Stimulated activated CD4-positive, alpha-beta T cell treated with anti-CD3 and anti-CD28 coated beads, Interleukin-15, amount 100 ng/mL, for 48 hours (primary cell): ENCODE data around the gene SLC8B1.

Source experiments
- DNase-seq, 2 donors: peaks; one replicate each; pipeline ENCODE4 v3.0.0-alpha.2; 2020; ENCODE audit warnings: low read depth in 2 of 2

SLC8B1 gene

DNA sequence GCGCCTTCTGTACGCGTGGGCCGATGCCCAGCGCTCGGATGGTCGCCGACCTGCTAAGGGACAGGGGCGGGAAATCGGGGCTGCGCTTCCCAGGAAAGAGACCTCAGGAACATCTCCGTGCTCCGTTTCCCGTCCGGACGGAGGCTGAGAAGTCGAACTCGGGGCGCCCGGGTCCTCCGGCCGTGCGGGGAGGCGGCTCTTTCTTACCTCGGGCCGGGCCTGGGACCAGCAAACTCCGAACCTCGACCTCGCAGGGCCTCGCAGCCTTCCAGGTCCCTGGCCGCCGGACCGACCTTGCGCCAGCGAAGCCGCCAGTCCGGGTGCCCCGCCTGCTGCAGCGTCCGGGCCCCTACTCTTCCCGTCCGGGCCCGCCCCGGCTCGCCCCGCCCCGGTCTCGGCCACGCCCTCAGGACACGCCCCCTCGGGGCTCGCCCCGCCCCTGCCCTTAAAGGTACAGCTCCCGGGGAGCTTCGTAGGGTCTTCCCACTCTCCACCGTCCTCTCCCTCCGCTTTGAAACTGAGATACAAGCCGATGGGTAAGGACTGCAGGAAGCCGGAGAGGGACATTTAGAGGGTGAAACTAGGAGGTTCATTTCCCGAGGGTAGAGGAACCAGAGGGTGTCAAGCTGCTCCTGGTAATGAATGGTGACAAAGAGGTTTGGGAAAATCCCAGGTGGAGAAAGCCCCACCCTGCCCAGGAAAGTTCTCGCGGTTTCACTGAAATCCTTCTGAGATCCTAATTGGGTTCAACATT is at the start of gene SLC8B1:
Gene SLC8B1, minus strand, starts transcription at position 324 of the 754 bp plus-strand sequence. CDS start 2,231 bp downstream, outside the sequence.
- DNase-seq, result peak; percentile 66 to 85

DNA sequence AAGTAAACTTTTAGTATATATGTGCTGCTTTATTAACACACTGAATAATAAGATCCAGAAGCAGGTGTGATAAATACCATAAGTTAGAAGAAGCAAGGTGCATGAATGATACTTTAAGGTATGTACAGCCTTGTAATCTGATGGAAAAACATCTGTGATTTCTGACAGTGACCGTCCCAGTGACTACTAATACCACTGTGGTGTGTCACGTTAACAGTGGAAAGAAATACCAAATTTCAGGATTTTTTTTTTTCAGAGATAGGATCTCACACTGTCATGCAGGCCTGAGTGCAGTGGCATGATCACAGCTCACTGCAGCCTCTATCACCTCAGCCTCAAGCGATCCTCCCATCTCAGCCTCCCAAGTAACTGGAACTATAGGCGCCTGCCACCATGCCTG is 47.3 kb upstream of the SLC8B1 start:
- DNase-seq, result no peak

DNA sequence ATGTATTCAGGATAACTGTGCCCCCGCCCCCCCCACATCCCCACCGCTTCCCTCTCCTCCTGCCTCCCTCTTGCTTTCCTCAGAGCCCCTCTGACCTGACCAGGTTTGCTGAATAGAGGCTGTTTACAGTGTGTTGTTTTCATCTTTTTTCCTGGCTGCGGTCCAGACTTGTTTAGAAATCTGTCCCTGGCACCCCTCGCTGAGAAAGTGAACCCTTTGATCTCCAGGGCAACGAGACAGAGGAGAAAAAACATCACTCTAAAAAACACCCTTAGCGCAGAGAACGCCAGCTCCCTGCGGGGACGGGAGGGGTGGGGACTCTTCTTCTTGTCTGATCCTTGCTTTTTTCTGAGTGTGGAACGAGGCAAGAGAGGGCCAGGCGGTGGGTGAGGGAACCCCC is 46.3 kb upstream of the SLC8B1 start:
- no peak for DNase-seq

DNA sequence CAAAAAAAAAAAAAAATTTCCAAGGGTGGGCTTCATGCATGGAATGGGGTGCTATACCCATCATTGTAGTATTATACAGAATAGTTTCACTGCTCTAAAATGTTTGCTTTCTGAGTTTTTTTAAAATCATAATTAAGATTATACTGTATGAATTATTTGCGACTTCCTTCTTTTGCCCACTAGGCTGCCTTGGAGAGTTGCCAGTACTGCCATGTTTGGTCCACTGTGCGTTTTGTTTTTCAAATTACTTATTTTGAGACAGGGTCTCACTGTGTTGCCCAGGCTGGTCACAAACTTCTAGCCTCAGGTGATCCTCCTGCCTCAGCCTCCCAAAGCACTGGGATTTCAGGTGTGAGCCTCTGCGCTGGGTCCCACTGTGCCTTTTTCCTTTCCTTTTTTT is 43.4 kb upstream of the SLC8B1 start:
- DNase-seq, result no peak

DNA sequence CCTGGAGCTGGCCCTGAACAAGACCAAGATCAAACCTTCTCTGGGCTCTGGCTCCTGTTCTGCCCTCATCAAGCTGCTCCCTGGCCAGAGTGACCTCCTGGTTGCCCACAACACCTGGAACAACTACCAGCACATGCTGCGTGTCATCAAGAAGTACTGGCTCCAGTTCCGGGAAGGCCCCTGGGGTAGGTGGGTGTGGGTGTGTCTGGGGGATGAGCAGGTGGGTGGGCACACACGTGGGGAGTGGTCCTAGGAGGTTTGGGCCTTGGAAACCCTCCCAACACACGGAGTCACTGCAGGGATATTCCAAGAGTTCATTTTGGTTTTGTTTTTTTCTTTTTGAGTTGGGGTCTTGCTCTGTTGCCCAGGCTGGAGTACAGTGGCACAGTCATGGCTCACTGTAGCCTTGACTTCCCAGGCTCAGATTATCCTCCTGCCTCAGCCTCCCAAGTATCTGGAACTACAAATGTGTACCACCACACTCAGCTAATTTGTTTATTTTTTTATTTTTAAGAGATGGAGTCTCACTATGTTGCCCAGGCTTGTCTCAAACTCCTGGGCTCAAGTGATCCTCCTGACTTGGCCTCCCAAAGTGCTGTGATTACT is 40.0 kb upstream of the SLC8B1 start:
- no peak for DNase-seq

DNA sequence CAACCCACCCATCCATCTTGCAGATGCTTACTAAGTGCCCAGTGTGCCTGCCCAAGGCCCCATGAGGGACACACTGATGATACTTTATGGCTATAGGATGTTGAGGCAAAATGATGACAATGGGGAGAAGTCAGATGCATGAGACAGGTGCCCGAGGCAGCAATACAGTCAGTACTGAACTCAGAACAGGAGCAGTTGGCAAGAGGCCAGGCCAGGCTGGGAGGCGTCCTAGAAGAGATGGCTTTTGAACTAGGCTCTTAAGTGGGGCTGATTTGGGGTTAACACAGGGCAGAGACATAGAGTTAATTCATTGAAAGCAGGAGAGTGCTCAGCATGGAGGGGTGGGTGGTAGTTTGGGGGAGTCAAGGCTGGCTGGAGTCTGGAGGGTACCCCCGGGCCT is 39.1 kb upstream of the SLC8B1 start:
- DNase-seq, result no peak

DNA sequence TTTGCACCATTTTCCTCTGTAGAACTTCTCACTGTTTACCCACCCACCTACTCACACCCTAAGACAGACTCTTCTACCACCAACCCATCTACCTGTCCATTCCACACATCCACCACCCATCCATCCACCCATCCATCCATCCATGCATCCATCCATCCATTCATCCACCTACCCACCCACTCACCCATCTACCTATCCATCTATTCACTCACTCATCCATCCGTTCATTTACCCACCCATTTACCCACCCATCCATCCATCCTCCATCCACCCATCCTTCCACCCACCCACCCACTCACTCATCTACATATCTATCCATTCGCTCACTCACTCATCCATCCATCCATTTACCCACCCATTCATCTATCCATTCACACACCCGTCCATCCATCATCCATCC is 38.5 kb upstream of the SLC8B1 start:
- no peak for DNase-seq

DNA sequence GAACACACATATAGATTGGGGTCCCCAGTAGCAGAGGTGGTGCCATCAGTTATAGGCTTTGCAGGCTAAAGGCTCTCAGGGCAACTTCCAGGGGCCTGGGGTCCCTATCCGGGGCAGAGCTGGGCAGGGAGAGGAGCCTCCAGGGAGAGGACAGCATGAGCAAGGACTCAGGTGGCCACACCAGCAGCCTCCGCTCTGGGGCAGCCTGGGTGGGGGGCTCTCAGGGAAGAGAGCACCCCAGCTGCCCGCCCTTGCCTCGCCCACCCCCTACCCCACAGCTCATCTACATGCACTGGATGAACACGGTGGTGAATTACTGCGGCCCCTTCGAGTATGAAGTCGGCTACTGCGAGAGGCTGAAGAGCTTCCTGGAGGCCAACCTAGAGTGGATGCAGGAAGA is 37.5 kb upstream of the SLC8B1 start:
- no peak for DNase-seq

DNA sequence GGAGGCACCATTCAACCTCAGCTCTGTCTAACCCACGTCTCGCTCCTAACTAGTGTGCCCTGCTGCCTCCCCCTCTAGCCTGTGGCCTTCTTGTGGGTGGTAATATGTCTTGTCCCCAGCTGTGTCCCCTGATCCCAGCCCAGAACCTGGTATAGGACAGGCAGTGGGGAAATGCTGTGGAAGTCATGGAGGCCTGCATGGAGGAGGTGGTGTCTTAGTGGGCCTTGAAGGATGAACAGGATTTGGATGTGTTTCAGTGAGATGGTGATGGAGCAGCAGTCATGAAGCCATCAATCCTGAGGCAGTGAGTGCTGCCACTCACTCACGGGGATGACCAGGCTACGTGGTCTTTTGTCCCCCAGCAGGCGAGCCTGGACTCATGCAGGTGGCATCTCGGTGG is 36.9 kb upstream of the SLC8B1 start:
- DNase-seq, result no peak

DNA sequence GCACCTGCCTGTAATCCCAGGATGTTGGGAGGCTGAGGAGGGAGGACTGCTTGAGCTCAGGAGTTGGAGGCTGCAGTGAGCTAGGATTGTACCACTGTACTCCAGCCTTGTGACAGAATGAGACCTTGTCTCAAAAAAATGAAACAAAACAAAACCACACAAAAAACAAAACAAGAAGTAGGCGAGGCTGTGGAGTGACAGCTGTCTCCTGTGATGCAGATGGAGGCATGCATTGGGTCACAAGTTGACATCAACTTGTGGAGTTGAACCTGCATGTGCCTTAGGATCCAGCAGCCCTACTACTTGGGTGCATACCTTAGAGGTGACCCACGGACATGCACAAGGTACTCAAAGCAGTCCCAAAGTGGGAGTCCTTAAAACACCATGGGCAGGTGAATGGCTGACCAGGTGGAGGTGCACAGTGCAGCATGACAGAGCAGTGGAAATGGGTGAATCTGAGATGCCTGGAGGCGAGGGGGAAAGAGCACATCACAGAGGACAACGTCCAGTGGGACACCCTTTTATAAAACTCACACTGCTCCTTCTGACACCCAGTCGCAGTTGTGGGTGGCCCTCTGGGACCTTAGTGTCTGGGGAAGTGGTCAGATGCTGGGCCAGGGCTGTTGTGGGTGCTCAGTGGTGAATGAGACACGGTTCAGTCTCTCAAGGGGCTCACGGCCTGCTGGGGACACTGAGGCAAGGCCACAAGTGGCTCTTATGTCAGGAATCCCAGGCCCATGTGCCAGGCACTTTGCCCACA is 36.2 kb upstream of the SLC8B1 start:
- no peak for DNase-seq

DNA sequence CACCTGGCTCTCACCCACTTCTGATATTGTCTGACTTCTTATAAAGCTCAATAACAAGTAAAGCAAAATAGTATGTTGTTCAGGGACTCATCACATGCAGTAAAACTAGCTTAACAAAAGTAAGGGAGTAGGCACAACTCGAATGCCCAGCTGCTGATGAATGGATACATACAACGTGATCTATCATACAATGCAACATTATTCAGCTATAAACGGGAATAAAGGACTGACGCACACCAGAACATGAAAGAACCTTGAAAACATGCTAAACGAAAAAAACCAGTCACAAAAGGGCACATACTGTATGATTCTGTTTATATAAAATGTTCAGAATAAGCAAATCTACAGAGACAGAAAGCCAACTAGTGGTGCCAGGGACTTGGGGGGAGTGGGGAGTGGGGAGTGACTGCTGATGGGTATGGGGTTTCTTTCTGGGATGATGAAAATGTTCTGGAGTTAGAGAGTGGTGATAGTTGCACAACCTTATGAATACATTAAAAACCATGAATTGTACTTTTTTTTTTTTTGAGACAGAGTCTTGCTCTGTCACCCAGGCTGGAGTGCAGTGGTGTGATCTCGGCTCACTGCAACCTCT is 34.6 kb upstream of the SLC8B1 start:
- no peak for DNase-seq

DNA sequence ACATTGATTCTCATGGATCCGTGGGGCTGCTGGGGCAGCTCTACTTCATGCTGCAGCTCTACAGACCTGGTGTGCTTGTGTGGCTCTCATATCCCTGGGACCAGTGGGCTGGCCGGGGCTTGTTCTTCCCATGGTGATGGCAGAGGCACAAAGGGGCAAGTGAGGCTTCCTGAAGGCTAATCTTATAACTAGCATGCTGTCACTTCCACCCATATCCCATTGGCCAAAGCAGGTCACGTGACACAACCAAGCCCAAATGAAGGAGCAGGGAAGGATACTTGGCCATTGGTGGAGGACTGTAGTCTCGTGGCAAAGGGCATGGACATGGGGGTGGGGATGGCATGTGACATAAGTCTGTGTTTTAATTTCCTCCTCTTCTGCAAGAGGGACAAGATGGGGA is 33.4 kb upstream of the SLC8B1 start:
- DNase-seq, result no peak

DNA sequence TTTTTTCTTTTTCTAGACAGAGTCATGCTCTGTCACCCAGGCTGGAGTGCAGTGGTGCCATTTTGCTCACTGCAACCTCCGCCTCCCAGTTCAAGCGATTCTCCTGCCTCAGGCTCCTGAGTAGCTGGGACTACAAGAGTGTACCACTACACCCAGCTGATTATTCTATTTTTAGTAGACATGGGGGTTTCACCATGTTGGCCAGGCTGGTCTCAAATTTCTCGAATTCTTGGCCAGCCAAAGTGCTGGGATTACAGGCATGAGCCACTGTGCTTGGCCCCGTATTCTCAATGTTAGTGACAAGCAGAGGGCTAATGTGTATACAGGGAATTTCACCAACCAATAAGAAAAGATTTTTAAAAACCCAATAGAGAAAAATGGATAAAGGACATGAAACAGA is 31.9 kb upstream of the SLC8B1 start:
- no peak for DNase-seq

DNA sequence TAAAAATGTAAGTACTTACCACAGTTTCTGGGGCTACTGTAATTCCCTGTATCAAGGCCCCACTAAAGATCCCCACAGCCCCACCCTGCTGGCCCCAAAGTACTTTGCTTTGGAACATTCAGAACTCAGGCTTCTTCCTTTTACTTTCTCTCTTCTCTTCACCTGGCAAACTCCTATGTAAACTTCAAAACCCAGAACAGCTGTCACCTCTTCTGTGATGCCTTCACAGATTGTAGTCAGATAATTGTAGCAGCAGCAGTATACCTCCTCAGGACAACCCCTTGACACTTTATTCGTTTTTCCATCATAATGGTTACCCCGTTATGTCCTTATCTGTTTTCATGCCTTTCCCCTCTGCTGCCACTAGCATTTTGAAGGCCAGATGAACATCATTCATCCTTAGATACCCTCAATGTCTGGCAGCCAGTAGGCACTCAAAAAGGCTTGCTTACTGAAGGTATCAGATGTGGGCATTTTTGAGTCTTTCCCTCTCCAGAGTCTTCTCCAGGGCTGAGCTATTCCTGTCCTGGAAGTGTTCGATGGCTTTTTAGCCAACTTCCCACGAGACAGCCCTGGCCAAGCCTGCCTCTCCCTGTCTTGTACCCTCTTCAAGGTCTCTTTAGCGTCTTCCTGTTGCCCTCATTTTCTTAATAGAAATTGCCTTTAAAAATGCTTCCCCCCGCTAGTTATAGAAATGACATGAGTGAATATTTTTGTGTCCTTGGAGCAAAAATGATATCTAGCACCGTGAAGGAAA is 30.9 kb upstream of the SLC8B1 start:
- no peak for DNase-seq

DNA sequence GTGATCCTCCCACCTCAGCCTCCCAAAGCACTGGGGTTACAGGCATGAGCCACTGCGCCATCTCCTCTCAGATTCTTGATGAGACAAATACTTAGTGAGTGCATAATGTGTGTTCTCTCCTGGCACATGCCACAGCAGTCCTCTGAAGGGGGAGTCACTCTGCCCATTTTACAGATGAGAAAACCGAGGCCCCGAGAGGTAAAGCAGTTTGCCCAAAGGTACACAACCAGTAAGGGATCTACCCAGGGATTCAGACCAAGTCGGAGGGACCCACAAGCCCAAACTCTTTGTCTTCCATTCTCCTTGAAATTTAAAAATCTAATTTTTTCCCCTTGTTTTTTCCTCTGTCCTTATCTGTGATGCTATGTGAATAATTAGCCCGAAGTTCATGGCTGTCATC is 29.8 kb upstream of the SLC8B1 start:
- DNase-seq, result no peak

DNA sequence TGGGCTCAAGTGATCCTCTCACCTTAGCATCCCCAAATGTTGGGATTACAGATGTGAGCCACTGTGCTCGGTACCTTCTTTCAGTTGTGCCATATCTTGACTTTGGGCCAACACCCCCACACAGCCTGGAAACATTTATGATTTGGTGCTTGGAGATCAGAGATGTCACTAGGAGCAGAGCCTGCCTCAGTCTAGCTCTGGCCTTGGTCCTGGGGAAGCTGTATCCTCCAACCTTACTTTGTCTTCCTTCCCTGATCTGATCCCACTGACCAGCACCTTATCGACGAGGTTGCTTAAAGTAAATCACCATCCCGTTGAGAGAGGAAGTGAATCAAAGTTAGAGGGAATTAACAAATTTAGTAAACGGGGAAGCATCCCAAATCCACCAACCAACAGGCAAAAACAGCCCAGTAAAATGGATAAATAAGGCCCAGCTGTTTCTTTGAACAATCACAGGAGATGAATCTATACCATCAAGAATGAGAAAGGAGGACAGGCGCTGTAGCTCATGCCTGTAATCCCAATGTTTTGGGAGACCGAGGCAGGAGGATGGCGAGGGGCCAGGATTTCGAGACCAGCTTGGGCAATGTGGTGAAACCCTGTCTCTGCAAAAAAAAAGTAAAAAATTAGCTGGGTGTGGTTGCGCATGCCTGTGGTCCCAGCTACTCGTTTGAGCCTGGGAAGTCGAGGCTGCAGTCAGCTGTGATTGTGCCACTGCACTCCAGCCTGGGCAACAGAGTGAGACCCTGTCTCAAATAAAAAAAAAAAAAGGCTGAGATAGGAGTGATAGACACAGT is 26.9 kb upstream of the SLC8B1 start:
- no peak for DNase-seq

DNA sequence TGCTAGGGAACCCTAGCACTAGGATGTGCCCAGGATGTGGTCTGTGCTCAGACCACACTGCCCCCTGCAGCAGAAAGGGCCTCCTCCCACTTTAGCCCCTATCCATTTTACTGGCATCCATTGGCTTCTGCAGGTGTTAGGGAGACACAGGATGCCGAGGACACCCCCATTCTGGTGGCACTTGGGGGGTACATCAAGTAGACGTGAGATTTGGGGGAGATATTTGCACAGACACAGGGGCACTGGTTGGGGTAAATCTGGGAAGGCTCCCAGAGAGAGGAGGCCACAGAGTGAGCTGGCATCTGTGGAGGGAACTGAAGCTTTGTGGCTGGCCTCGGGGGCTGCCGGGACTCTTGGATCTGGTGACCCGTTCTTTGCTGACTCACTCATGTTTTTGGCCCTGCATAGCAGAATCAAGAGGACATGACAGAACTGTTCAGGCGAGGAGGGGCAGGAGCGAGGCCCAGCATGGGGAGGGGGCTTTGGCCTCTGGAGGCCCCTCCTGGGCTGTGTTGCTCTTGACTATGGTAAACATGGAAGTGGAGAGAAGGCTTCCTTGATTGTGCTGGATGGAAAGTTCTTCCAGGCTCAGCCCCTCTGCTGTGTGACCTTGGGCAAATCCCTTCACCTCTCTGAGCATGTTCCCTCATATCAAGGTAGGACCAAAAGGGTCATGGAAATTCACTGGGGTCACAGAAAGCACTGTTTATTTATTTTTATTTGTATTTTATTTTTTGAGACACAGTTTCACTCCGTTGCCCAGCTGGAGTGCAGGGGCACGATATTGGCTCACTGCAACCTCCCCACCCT is 25.2 kb upstream of the SLC8B1 start:
- no peak for DNase-seq

DNA sequence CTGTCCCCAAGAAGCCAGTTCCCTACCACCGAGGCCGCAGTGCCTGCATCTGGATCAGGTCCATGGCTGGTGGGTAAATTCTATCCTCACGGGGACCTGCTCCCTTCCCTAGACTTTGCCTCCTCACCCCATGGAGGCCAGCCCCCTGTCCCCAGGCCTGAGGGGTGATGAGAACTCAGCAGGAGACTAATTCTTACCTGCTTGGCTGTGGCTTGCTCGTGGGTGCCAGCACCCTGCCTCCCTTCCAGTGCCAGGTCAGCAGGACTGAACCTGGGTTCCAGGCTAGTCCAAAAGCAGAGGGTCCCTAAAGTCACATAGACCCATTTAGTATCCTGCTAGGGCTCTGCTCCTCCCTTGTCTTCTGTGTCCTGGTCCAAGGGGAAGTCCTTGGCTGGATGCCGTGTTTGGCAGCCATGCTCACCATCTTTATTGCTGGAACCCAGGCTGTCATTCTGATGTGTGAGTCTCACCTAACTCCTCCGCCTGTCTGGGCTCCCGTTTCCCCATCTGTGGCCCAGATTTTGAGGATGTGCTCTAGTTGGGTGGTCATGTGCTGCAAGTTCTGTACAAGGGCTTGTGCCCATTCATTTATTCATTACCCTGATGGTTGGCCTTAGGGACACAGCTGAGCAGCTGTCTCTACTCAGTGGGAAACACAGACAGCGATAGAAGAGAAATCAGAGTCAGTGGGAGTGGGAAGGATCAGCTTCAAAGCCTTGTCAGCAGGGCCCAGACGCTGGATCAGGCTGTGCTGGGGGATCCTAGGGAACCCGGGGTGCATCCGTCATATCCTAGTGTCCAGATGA is 24.4 kb upstream of the SLC8B1 start:
- no peak for DNase-seq
